Measurements from ENCODE around the gene PTPRT. TPM values are rescaled to one million over a fixed set of nuclear protein-coding genes. Genes with fewer than 3 reads are reported as not detected.

PTPRT gene
- total and polyA plus RNA-seq, 2 of the 4 experiments (the other 2 are of a cell fraction): not detected

- no peak overlapping the region for H4K5ac ChIP-seq (ENCODE audit: low read depth, low read length)
- intact Hi-C loops (cut with micrococcal nuclease) (no loop called here), dilution Hi-C loops (cut with HindIII; ENCODE audit: low sequenced_read_pairs, unreplicated experiment) (no loop called here), in situ Hi-C loops (cut with MboI; ENCODE audit: low sequenced_read_pairs) (no loop called here)
- H4K8ac ChIP-seq (ENCODE audit: low read depth in 2 of 2, low read length in 2 of 2): no peak overlapping the region
- peaks cover 24% of the 10 kb centered on the region for H3K9me3 ChIP-seq (ENCODE audit: control insufficient read depth, insufficient read depth, low read length)
- 75% methylated on average over 3 of the region's 6 CpGs; no CpG with 5 or more reads in 1 of the 2 experiments for whole genome bisulfite sequencing, 2 experiments (ENCODE audit: extremely low coverage in 2 of 2, insufficient read length in 1 of 2)
- no peak overlapping the region for H3K56ac ChIP-seq (ENCODE audit: extremely low read depth, insufficient read depth, low read length)
- ChIA-PET POLR2A (ENCODE audit: unreplicated experiment) (no interaction called here), CTCF (no interaction called here)
- H3K4ac ChIP-seq (ENCODE audit: low read depth, low read length): no peak overlapping the region
- no peak for TF ChIP-seq RAD21 (IDR thresholded peaks at IDR 0.05; ENCODE audit: low read length)
- TF ChIP-seq CTCF (conservative IDR thresholded peaks at IDR 0.05; ENCODE audit: low read depth, low read length): no peak
- no peak for TF ChIP-seq MXI1 (IDR thresholded peaks at IDR 0.05; ENCODE audit: borderline replicate concordance, low read depth, low read length)
- no peak for TF ChIP-seq CHD1 (IDR thresholded peaks at IDR 0.05; ENCODE audit: low read depth, low read length)
- no peak for TF ChIP-seq CEBPB (IDR thresholded peaks at IDR 0.05; ENCODE audit: low read depth, low read length)
- no peak for TF ChIP-seq RCOR1 (IDR thresholded peaks at IDR 0.05; ENCODE audit: insufficient replicate concordance, low read length)
- no peak for TF ChIP-seq NFE2L2 (IDR thresholded peaks at IDR 0.05; ENCODE audit: low read depth, low read length)
- no peak for TF ChIP-seq BHLHE40 (IDR thresholded peaks at IDR 0.05; ENCODE audit: low read depth, low read length)
- no peak for TF ChIP-seq SMC3 (IDR thresholded peaks at IDR 0.05; ENCODE audit: low read depth, low read length)
- H2BK120ac ChIP-seq (ENCODE audit: low read depth, low read length): no peak overlapping the region
- H3K4me2 ChIP-seq (ENCODE audit: low read depth, low read length): no peak overlapping the region
- no peak overlapping the region for H2BK20ac ChIP-seq (ENCODE audit: low read depth, low read length)
- DNase-seq: no peak
- H3K9me1 ChIP-seq (ENCODE audit: insufficient read depth, low read length): no peaks in the 10 kb centered on the region
- no peak overlapping the region for H2AFZ ChIP-seq (replicated peaks; ENCODE audit: low read length, poor library complexity)
- BruUV-seq (replicated peaks): no TSS peak
- no peak overlapping the region for H3K27ac ChIP-seq (ENCODE audit: insufficient read depth, low read length)
- H4K20me1 ChIP-seq (ENCODE audit: insufficient read depth, low read length): no peaks in the 10 kb centered on the region
- no peak overlapping the region for H2BK15ac ChIP-seq (ENCODE audit: low read depth, low read length)
- H3K23ac ChIP-seq (ENCODE audit: low read depth, low read length): no peak overlapping the region
- H3K14ac ChIP-seq (replicated peaks; ENCODE audit: low read depth, low read length): no peak overlapping the region
- no peak overlapping the region for H4K91ac ChIP-seq (ENCODE audit: insufficient read depth, low read depth, low read length)
- no peaks in the 10 kb centered on the region for H3K4me1 ChIP-seq (ENCODE audit: control insufficient read depth, insufficient read depth, low read length)
- no peaks in the 10 kb centered on the region for H3K27me3 ChIP-seq (ENCODE audit: control insufficient read depth, insufficient read depth, low read length)
- no peak overlapping the region for H3K9ac ChIP-seq (ENCODE audit: low read depth, low read length)
- H3K18ac ChIP-seq (ENCODE audit: low read depth, low read length): no peak overlapping the region
- no peaks in the 10 kb centered on the region for H3K79me1 ChIP-seq (ENCODE audit: low read depth in 1 of 2, low read length in 2 of 2)
- H3K36me3 ChIP-seq (ENCODE audit: control insufficient read depth, insufficient read depth, low read length): no peaks in the 10 kb centered on the region
- H2BK5ac ChIP-seq (ENCODE audit: low read depth, low read length, poor library complexity, severe bottlenecking): no peak overlapping the region
- H2AK9ac ChIP-seq (replicated peaks; ENCODE audit: low read depth, low read length, poor library complexity): no peak overlapping the region
- no peak overlapping the region for H3K4me3 ChIP-seq (ENCODE audit: insufficient read depth, low read depth, low read length)
- H2AK5ac ChIP-seq (ENCODE audit: low read depth, low read length): no peak overlapping the region
- ATAC-seq (ENCODE audit: low read depth): no peak
Observed at GRCh38 chr20:42376131-42376530, 813.6 kb downstream of the PTPRT start.

Data from IMR-90 (cell line).